Spinal cord (tissue), 10 donors: ENCODE measurements around the gene NDUFV2. TPM values are rescaled to one million over a fixed set of nuclear protein-coding genes. Genes with fewer than 3 reads are reported as not detected.
"Not testable (repeated sequence)": the region's sequence is repeated elsewhere in the genome, so short reads cannot be mapped to it uniquely, and the experiment has no call there.

ENCODE experiments used
- DNase-seq, 6 donors: peaks; one replicate each; pipeline versions ENCODE4 v3.0.0 to v3.0.0-alpha.2; 2013 to 2015; ENCODE audit warnings: low spot score in 6 of 6, low read depth in 4 of 6
- H3K27ac ChIP-seq: one replicate; pipeline ENCODE4 v1.5.1; 2013; ENCODE audit warnings: low read depth, low read length, control low read depth
- H3K27me3 ChIP-seq: one replicate; pipeline ENCODE4 v1.6.1; 2013; ENCODE audit warnings: low read length; ENCODE audit not compliant: control insufficient read depth, insufficient read depth
- H3K36me3 ChIP-seq: one replicate; pipeline ENCODE4 v1.6.1; 2013; ENCODE audit warnings: low read length; ENCODE audit not compliant: control insufficient read depth, insufficient read depth
- H3K4me1 ChIP-seq: one replicate; pipeline ENCODE4 v1.6.1; 2013; ENCODE audit warnings: low read length; ENCODE audit not compliant: control insufficient read depth, insufficient read depth
- H3K4me3 ChIP-seq: one replicate; pipeline ENCODE4 v1.5.1; 2013; ENCODE audit warnings: low read depth, low read length, control low read depth
- H3K9me3 ChIP-seq: one replicate; pipeline ENCODE4 v1.6.1; 2013; ENCODE audit warnings: low read length; ENCODE audit not compliant: control insufficient read depth, insufficient read depth
- WGBS: methylation state at CpG from one replicate; pipeline ENCODE4 v1.1.5; 2013; ENCODE audit warnings: missing lambda C conversion rate; ENCODE audit not compliant: insufficient coverage; 5-methylcytosine and 5-hydroxymethylcytosine counted together
- polyA plus RNA-seq, 2 donors: library from polyadenylated mRNA; unstranded; fragments of 120-200 nt; gene quantifications; one replicate each; pipeline ENCODE4 v1.2.1, GENCODE V29; 2013; ENCODE audit not compliant: insufficient read length in 2 of 2
- total RNA-seq, 2 donors: library from RNA; depleted of rRNA in 1 of 2; stranded (reverse); fragments of 120-200 nt in 1 of 2; fragments of >200 nt in 1 of 2; gene quantifications; one replicate each; pipeline versions ENCODE4 v1.2.3 to v1.2.4, GENCODE V29; 2013 to 2014
- donor health status: healthy.

Gene NDUFV2
- total and polyA plus RNA-seq, 4 donors, result 108 to 157 (median 137) TPM

GRCh38 chr18:9160014-9160413 lies 57.5 kb downstream of the NDUFV2 start:
- no peak for DNase-seq
- Histone ChIP-seq H3K27ac (no peak overlapping the region), H3K4me3 (no peak overlapping the region), H3K27me3 (no peaks in the 10 kb centered on the region), H3K36me3 (no peaks in the 10 kb centered on the region), H3K4me1 (no peaks in the 10 kb centered on the region), H3K9me3 (no peaks in the 10 kb centered on the region)
- 100% methylated on average over 1 of the region's 4 CpGs for WGBS

GRCh38 chr18:9162663-9163062 lies 60.2 kb downstream of the NDUFV2 start:
- not testable (repeated sequence) for H3K27ac ChIP-seq, H3K27me3 ChIP-seq
- WGBS, result no CpG with 5 or more reads among the region's 4 CpGs

GRCh38 chr18:9164149-9164548 lies 61.6 kb downstream of the NDUFV2 start:
- not testable (repeated sequence) for H3K9me3 ChIP-seq, H3K4me1 ChIP-seq, H3K27ac ChIP-seq, H3K27me3 ChIP-seq, H3K4me3 ChIP-seq, H3K36me3 ChIP-seq, DNase-seq

More at GRCh38 chr18:9162663-9163062, 60.2 kb downstream of the NDUFV2 start:
- not testable (repeated sequence) for H3K4me3 ChIP-seq, H3K36me3 ChIP-seq, DNase-seq, H3K4me1 ChIP-seq, H3K9me3 ChIP-seq

GRCh38 chr18:9165883-9166282 lies 63.4 kb downstream of the NDUFV2 start:
- not testable (repeated sequence) for H3K27ac ChIP-seq, H3K4me1 ChIP-seq, H3K36me3 ChIP-seq, H3K9me3 ChIP-seq, DNase-seq, H3K4me3 ChIP-seq, H3K27me3 ChIP-seq
- no CpG with 5 or more reads among the region's 3 CpGs for WGBS

GRCh38 chr18:9169515-9169914 lies 67.0 kb downstream of the NDUFV2 start:
- not testable (repeated sequence) for H3K27me3 ChIP-seq, H3K4me1 ChIP-seq, H3K27ac ChIP-seq, H3K4me3 ChIP-seq, H3K9me3 ChIP-seq, DNase-seq, H3K36me3 ChIP-seq
- no CpG with 5 or more reads among the region's 3 CpGs for WGBS

- H3K27ac ChIP-seq, H3K9me3 ChIP-seq, H3K27me3 ChIP-seq, H3K36me3 ChIP-seq, DNase-seq, H3K4me3 ChIP-seq, H3K4me1 ChIP-seq: not testable (repeated sequence)
- WGBS, result no CpG with 5 or more reads among the region's 3 CpGs
Measured at GRCh38 chr18:9171919-9172318, 69.4 kb downstream of the NDUFV2 start.

- H3K4me1 ChIP-seq, result no peaks in the 10 kb centered on the region
- WGBS, result 80% methylated on average over 1 of the region's 4 CpGs
Measured at GRCh38 chr18:9172506-9173127, 70.1 kb downstream of the NDUFV2 start.

GRCh38 chr18:9173770-9174233 lies 71.3 kb downstream of the NDUFV2 start:
- H3K36me3 ChIP-seq, result no peaks in the 10 kb centered on the region
- peaks cover 1% of the 10 kb centered on the region for H3K9me3 ChIP-seq
- no peaks in the 10 kb centered on the region for H3K27me3 ChIP-seq
- 100% methylated on average over 2 of the region's 6 CpGs for WGBS
- H3K27ac ChIP-seq, result no peak overlapping the region
- no peaks in the 10 kb centered on the region for H3K4me1 ChIP-seq
- DNase-seq, result no peak
- no peak overlapping the region for H3K4me3 ChIP-seq

More at GRCh38 chr18:9172506-9173127, 70.1 kb downstream of the NDUFV2 start:
- H3K9me3 ChIP-seq, result peaks cover 1% of the 10 kb centered on the region
- no peak for DNase-seq
- no peaks in the 10 kb centered on the region for H3K27me3 ChIP-seq
- no peak overlapping the region for H3K4me3 ChIP-seq
- no peak overlapping the region for H3K27ac ChIP-seq
- H3K36me3 ChIP-seq, result no peaks in the 10 kb centered on the region

GRCh38 chr18:9174302-9174701 lies 71.8 kb downstream of the NDUFV2 start:
- WGBS, result 96% methylated on average over 3 of the region's 4 CpGs
- Histone ChIP-seq H3K27ac (no peak overlapping the region), H3K4me1 (no peaks in the 10 kb centered on the region), H3K4me3 (no peak overlapping the region), H3K36me3 (no peaks in the 10 kb centered on the region), H3K27me3 (no peaks in the 10 kb centered on the region), H3K9me3 (peaks cover 1% of the 10 kb centered on the region)
- DNase-seq, result no peak

GRCh38 chr18:9175115-9175514 lies 72.6 kb downstream of the NDUFV2 start:
- H3K27ac ChIP-seq, result no peak overlapping the region
- DNase-seq, result no peak
- peaks cover 1% of the 10 kb centered on the region for H3K9me3 ChIP-seq
- no peak overlapping the region for H3K4me3 ChIP-seq
- no CpG with 5 or more reads among the region's 1 CpG for WGBS
- no peaks in the 10 kb centered on the region for H3K36me3 ChIP-seq
- no peaks in the 10 kb centered on the region for H3K4me1 ChIP-seq
- no peaks in the 10 kb centered on the region for H3K27me3 ChIP-seq
